GM19025 (cell line): ENCODE results near the gene MBNL1.
A peak's percentile ranks its signal among the peaks of the same experiment; 100 is the strongest.

Source experiments
- ATAC-seq: cut with Tn5 transposase; IDR thresholded peaks from one replicate; pipeline ENCODE4 v1.9.1; 2021; ENCODE audit warnings: mild to moderate bottlenecking, low read depth, moderate library complexity; ENCODE audit not compliant: unreplicated experiment

Gene MBNL1

GRCh38 chr3:152268555-152269055, at the start of gene MBNL1:
Gene MBNL1 (plus strand): TSS chr3:152268929. CDS start chr3:152300194, 31,265 bp downstream.
- ATAC-seq: peak; percentile 68

- no peak for ATAC-seq
These were observed 49.5 kb upstream of the MBNL1 start for GRCh38 chr3:152219216-152219615.

- ATAC-seq: no peak
These were observed 48.9 kb upstream of the MBNL1 start for GRCh38 chr3:152219769-152220255.

GRCh38 chr3:152222327-152222726, 46.4 kb upstream of the MBNL1 start:
- ATAC-seq: no peak

- ATAC-seq: no peak
These were observed 43.5 kb upstream of the MBNL1 start for GRCh38 chr3:152225201-152225600.

- no peak for ATAC-seq
These were observed 42.6 kb upstream of the MBNL1 start for GRCh38 chr3:152226176-152226575.

GRCh38 chr3:152227027-152227426, 41.7 kb upstream of the MBNL1 start:
- no peak for ATAC-seq

GRCh38 chr3:152229692-152230091, 39.0 kb upstream of the MBNL1 start:
- no peak for ATAC-seq

GRCh38 chr3:152230370-152230769, 38.4 kb upstream of the MBNL1 start:
- ATAC-seq: no peak

GRCh38 chr3:152232001-152232400, 36.7 kb upstream of the MBNL1 start:
- ATAC-seq: no peak

GRCh38 chr3:152232679-152233078, 36.0 kb upstream of the MBNL1 start:
- ATAC-seq: no peak

GRCh38 chr3:152234657-152235375, 33.9 kb upstream of the MBNL1 start:
- ATAC-seq: no peak

GRCh38 chr3:152235709-152236298, 32.9 kb upstream of the MBNL1 start:
- ATAC-seq: no peak

GRCh38 chr3:152236716-152237115, 32.0 kb upstream of the MBNL1 start:
- ATAC-seq: no peak

GRCh38 chr3:152241142-152242017, 27.3 kb upstream of the MBNL1 start:
- ATAC-seq: peak; percentile 67

GRCh38 chr3:152243301-152243711, 25.4 kb upstream of the MBNL1 start:
- peak; percentile 54 for ATAC-seq

GRCh38 chr3:152243721-152244516, 24.8 kb upstream of the MBNL1 start:
- ATAC-seq: no peak

GRCh38 chr3:152244517-152244888, 24.2 kb upstream of the MBNL1 start:
- no peak for ATAC-seq

- no peak for ATAC-seq
These were observed 23.1 kb upstream of the MBNL1 start for GRCh38 chr3:152245498-152246170.

- no peak for ATAC-seq
These were observed 16.8 kb upstream of the MBNL1 start for GRCh38 chr3:152251916-152252315.
